SU-DHL-6 (cell line): ENCODE results near the gene CYP2J2.

Experiments used
- H2AFZ ChIP-seq: fragments of 200-600 bp; sonication (generic); 2 replicates; pipeline ENCODE4 v1.6.1; 2014; ENCODE audit warnings: low read depth, mild to moderate bottlenecking, moderate library complexity, mixed read lengths, antibody characterized with exemption, low read length; ENCODE audit not compliant: severe bottlenecking
- H3F3A ChIP-seq: fragments of 200-600 bp; shearing (Covaris generic); 2 replicates; pipeline ENCODE4 v1.6.0; 2016; ENCODE audit warnings: antibody characterized with exemption, mild to moderate bottlenecking; ENCODE audit not compliant: insufficient read depth
- H3K27ac ChIP-seq: fragments of 200-600 bp; sonication (generic); 2 replicates; pipeline ENCODE4 v1.5.1; 2016; ENCODE audit warnings: low read depth, mild to moderate bottlenecking, low read length, moderate library complexity, mixed read lengths
- H3K27me3 ChIP-seq: fragments of 200-600 bp; sonication (generic), shearing (Covaris generic); 2 replicates; pipeline ENCODE4 v1.6.0; 2014; ENCODE audit warnings: mild to moderate bottlenecking, low read length
- H3K36me3 ChIP-seq: fragments of 200-600 bp; sonication (generic); 2 replicates; pipeline ENCODE4 v1.6.1; 2014; ENCODE audit warnings: mild to moderate bottlenecking, low read length, mixed read lengths
- H3K4me2 ChIP-seq: fragments of 300-600, 200-600 bp; shearing (Covaris generic), sonication (generic); 2 replicates; pipeline ENCODE4 v1.6.0; 2014; ENCODE audit warnings: low read length, low read depth, mild to moderate bottlenecking; ENCODE audit not compliant: poor library complexity, severe bottlenecking
- H3K4me3 ChIP-seq: fragments of 200-600 bp; sonication (generic); 2 replicates; pipeline ENCODE4 v1.5.1; 2014; ENCODE audit warnings: antibody characterized with exemption, low read length, mild to moderate bottlenecking, mixed read lengths; ENCODE audit not compliant: insufficient read depth, poor library complexity, severe bottlenecking
- H3K79me2 ChIP-seq: fragments of 200-600 bp; sonication (generic); 2 replicates; pipeline ENCODE4 v1.6.1; 2014; ENCODE audit warnings: mild to moderate bottlenecking, low read length, moderate library complexity; ENCODE audit not compliant: insufficient read depth
- H3K9ac ChIP-seq: fragments of 200-600 bp; sonication (generic); 2 replicates; pipeline ENCODE4 v1.7.0; 2014; ENCODE audit warnings: mild to moderate bottlenecking, low read length
- H3K9me2 ChIP-seq: fragments of 200-600 bp; sonication (generic); replicated peaks from 2 replicates; pipeline ENCODE4 v1.6.1; 2014; ENCODE audit warnings: low read length; ENCODE audit not compliant: insufficient read depth
- H3K9me3 ChIP-seq: fragments of 200-600 bp; sonication (generic); 2 replicates; pipeline ENCODE4 v1.6.1; 2014; ENCODE audit warnings: low read length, mixed read lengths; ENCODE audit not compliant: insufficient read depth
- H4K20me1 ChIP-seq: fragments of 200-600 bp; sonication (generic); 2 replicates; pipeline ENCODE4 v1.6.1; 2014; ENCODE audit warnings: low read depth, mild to moderate bottlenecking, antibody characterized with exemption, low read length, moderate library complexity, mixed read lengths
- EZH2phosphoT487 ChIP-seq: fragments of 200-600 bp; sonication (generic), shearing (Covaris generic); conservative IDR thresholded peaks from 2 replicates; pipeline ENCODE4 v1.6.1; 2018; ENCODE audit warnings: mild to moderate bottlenecking, antibody characterized with exemption, low read length, moderate library complexity, mixed read lengths
- TF ChIP-seq, protein P1 (sequence below): fragments of 200-600 bp; sonication (generic); IDR thresholded peaks from one replicate; pipeline ENCODE4 v1.5.1; 2017; ENCODE audit warnings: antibody characterized with exemption, mild to moderate bottlenecking, low read length, moderate library complexity; ENCODE audit not compliant: insufficient read depth, poor library complexity, severe bottlenecking

Gene CYP2J2

DNA sequence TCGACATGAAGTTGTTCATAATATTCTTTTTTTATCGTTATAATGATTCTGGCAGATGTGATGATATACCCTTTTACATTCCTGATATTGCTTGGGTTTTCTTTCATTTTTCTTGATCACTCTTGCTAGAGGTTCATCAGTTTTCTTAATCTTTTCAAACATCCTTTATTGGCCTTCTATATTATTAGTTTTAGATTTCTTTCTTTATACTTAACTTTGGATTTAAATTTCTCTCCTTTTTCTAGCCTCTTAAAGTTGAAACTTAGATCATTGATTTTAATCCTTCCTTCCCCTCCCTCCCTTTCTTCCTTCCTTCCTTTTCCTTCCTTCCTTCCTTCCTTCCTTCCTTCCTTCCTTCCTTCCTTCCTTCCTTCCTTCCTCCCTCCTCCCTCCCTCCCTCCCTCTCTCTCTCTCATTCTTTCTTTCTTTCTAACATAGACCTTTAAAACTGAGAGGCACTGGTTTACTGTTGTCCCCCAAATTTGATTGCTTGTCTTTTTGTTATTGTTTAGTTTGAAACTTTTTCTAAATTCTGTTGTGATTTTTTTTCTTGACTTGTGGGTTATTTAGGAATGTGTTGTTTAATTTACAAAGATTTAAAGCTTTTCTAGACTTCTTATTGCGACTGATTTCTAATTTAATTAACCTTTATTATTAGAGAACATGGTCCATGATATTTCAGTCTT, 80.2 kb downstream of the CYP2J2 start:
- Histone ChIP-seq H3K4me3 (no peak overlapping the region), H2AFZ (no peak overlapping the region), H3K9me3 (no peaks in the 10 kb centered on the region), H3K27ac (no peak overlapping the region), H3K27me3 (no peaks in the 10 kb centered on the region), H3K79me2 (no peaks in the 10 kb centered on the region), H3F3A (no peaks in the 10 kb centered on the region), H3K36me3 (no peaks in the 10 kb centered on the region), H3K4me2 (no peak overlapping the region), H4K20me1 (no peaks in the 10 kb centered on the region), H3K9me2 (no peaks in the 10 kb centered on the region), H3K9ac (no peak overlapping the region)
- no peak for TF ChIP-seq EZH2phosphoT487
- TF ChIP-seq, protein P1, sequence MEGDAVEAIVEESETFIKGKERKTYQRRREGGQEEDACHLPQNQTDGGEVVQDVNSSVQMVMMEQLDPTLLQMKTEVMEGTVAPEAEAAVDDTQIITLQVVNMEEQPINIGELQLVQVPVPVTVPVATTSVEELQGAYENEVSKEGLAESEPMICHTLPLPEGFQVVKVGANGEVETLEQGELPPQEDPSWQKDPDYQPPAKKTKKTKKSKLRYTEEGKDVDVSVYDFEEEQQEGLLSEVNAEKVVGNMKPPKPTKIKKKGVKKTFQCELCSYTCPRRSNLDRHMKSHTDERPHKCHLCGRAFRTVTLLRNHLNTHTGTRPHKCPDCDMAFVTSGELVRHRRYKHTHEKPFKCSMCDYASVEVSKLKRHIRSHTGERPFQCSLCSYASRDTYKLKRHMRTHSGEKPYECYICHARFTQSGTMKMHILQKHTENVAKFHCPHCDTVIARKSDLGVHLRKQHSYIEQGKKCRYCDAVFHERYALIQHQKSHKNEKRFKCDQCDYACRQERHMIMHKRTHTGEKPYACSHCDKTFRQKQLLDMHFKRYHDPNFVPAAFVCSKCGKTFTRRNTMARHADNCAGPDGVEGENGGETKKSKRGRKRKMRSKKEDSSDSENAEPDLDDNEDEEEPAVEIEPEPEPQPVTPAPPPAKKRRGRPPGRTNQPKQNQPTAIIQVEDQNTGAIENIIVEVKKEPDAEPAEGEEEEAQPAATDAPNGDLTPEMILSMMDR = no peak

DNA sequence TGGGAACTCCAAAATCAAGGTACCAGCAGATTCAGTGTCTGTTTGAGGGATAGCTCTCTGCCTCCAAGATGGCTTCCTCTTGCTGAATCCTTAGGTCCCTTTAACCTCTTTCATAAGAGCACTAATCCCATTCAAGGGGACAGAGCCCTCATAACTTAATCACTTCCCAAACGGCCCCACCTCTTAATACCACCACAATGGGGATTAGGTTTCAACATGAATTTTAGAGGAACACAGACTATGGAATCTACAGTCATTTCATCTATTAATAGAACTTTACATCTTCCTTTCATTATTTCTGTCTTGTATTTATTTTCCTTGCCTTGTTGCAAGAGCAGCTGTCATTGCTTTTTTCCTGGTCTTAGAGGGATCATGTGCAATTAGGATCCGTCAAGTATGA, 81.5 kb downstream of the CYP2J2 start:
- Histone ChIP-seq H4K20me1 (no peaks in the 10 kb centered on the region), H3K4me3 (no peak overlapping the region), H3K9me3 (no peaks in the 10 kb centered on the region), H3K9me2 (no peaks in the 10 kb centered on the region), H2AFZ (no peak overlapping the region), H3F3A (no peaks in the 10 kb centered on the region), H3K79me2 (no peaks in the 10 kb centered on the region), H3K4me2 (no peak overlapping the region), H3K27ac (no peak overlapping the region), H3K9ac (no peak overlapping the region), H3K36me3 (no peaks in the 10 kb centered on the region), H3K27me3 (no peaks in the 10 kb centered on the region)
- TF ChIP-seq, protein P1 = no peak
- TF ChIP-seq EZH2phosphoT487 = no peak
